AG04450 (cell line): ENCODE measurements around the gene ZDHHC21. TPM values are rescaled to one million over a fixed set of nuclear protein-coding genes. Genes with fewer than 3 reads are reported as not detected.

ENCODE experiments used
- CTCF ChIA-PET: fragments of 300-600, 350-600 bp; formaldehyde crosslinking; extraction: SDS; loops from one replicate; lab custom pipeline; 2022; ENCODE audit warnings: antibody characterized with exemption, inconsistent platforms; lab: Charles Lee
- POLR2A ChIA-PET: fragments of 350-600 bp; formaldehyde crosslinking; extraction: SDS; loops from one replicate; lab custom pipeline; 2021; ENCODE audit warnings: antibody characterized with exemption, inconsistent platforms; lab: Yijun Ruan, JAX
- DNase-seq: peaks from one replicate; pipeline ENCODE4 v3.0.0-alpha.2; 2011; ENCODE audit warnings: low read depth, low spot score
- H3K27ac ChIP-seq: one replicate; pipeline ENCODE4 v1.5.1; 2012; ENCODE audit warnings: low read depth, low read length, control low read depth
- H3K27me3 ChIP-seq: one replicate; pipeline ENCODE4 v1.6.0; 2012; ENCODE audit warnings: low read length; ENCODE audit not compliant: control insufficient read depth, insufficient read depth
- H3K4me3 ChIP-seq: 2 replicates; pipeline ENCODE4 v1.5.1; 2011; ENCODE audit warnings: mild to moderate bottlenecking, low read depth, low read length, control low read depth
- H3K9me3 ChIP-seq: 2 replicates; pipeline ENCODE4 v1.5.1; 2012; ENCODE audit warnings: low read length; ENCODE audit not compliant: control insufficient read depth, insufficient read depth
- CTCF ChIP-seq: IDR thresholded peaks from 2 replicates; pipeline ENCODE4 v1.5.1; 2011; ENCODE audit warnings: low read depth, low read length, control low read depth, inconsistent platforms
- polyA plus RNA-seq: library from polyadenylated mRNA; depleted of rRNA; stranded (reverse); fragments of >200 nt; gene quantifications from 2 replicates; pipeline ENCODE4 v1.2.3, GENCODE V29; 2011

The ZDHHC21 gene
- polyA plus RNA-seq, 1 experiment, result 6.6 TPM

DNA sequence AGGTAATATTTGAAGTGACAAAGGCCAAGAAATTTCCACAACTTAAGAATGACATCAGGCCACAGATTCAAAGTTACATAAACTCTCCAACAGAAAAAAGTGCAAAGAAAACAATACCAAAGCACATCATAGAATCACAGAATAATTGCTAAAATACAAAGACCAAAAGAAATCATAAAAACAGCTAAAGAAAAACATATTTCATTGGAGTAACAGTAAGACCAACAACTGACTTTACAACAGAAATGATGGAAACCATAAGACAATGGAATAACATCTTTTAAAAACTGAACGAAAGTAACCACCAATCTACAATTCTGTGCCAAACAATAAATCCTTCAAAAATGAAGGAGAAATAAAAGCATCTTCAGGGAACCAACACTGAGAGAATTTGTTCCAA is 38.3 kb downstream of the ZDHHC21 start:
- Histone ChIP-seq H3K27me3 (no peaks in the 10 kb centered on the region), H3K27ac (no peak overlapping the region), H3K4me3 (no peak overlapping the region), H3K9me3 (no peaks in the 10 kb centered on the region)
- no peak for TF ChIP-seq CTCF
- ChIA-PET CTCF (no interaction called here), POLR2A (no interaction called here)
- no peak for DNase-seq

DNA sequence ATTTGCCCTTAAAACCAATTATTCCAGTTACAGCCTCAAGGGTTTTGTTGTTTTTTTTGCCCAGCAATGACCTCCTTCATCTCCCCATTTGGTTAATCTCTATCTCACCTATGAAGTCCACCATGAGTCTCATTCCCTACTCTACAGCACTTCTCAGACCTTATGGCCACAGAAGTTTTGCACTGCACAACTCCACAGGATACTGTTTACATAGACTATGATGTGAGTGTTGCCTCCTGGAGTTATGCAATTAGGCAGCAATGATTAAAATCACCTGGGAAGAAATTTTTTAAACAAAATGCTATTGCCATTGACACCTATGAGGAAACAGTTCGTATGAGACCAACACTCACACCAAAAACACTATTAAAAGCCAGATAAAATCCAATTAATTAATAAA is 39.7 kb downstream of the ZDHHC21 start:
- Histone ChIP-seq H3K27ac (no peak overlapping the region), H3K4me3 (no peak overlapping the region), H3K27me3 (no peaks in the 10 kb centered on the region), H3K9me3 (no peaks in the 10 kb centered on the region)
- no peak for DNase-seq
- ChIA-PET POLR2A (no interaction called here), CTCF (interaction anchor here (0.6 to 2.8 kb wide), 14 partner anchors 9 to 219 kb away, joined by 3 to 45 read pairs (median 6); no protein-coding TSS in a partner anchor)
- no peak for TF ChIP-seq CTCF

GRCh38 chr9:14652729-14653377 is 40.4 kb downstream of the ZDHHC21 start:
- POLR2A ChIA-PET, result no interaction called here
- TF ChIP-seq CTCF, result peak; percentile 69
- no peaks in the 10 kb centered on the region for H3K9me3 ChIP-seq
- H3K4me3 ChIP-seq, result no peak overlapping the region
- no peak overlapping the region for H3K27ac ChIP-seq
- CTCF ChIA-PET, result interaction anchor here (0.6 to 2.8 kb wide), 21 partner anchors 8 to 219 kb away, joined by 3 to 45 read pairs (median 5); no protein-coding TSS in a partner anchor
- no peak for DNase-seq
- H3K27me3 ChIP-seq, result no peaks in the 10 kb centered on the region

DNA sequence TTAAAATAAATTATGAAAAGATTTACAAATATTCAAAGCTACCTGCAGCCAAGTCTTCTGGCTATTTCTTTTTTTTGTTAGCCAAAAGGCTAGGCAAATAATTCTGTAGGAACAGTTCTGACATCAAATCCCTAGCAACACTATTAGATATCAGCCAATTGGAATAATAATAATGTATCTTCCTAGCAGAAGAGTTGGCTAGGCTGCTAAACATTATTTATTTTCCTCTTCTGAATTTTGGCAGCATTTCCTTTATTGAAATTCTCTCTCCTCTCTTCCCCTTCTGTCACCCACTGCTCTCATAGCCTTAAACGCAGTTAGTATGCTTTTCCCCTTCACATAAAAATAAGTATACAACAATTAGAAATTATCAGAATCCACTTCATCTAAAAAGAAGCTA is 42.6 kb downstream of the ZDHHC21 start:
- Histone ChIP-seq H3K27me3 (no peaks in the 10 kb centered on the region), H3K4me3 (no peak overlapping the region), H3K9me3 (no peaks in the 10 kb centered on the region), H3K27ac (no peak overlapping the region)
- POLR2A ChIA-PET, result no interaction called here
- CTCF ChIA-PET, result interaction anchor here (5.3 kb wide), 1 partner anchor 10 kb away, joined by 49 read pairs; no protein-coding TSS in a partner anchor
- DNase-seq, result no peak
- no peak for TF ChIP-seq CTCF

DNA sequence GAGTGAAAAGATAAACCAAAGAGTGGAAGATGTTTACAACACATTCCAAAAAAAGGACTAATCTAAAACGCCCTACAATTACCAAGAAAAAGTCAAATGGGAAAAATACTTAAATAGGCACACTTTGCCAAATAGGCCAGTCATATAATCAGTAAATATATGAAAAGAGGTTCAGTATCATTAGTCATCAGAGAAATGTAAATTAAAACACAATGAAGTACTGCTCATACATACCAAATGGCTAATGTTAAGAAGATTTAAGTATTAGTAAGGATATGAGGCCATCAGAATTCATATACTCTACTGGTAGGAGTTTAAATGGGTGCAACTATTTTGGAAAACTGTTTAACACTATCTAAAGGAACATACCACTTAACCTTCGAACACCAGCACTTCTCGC is 47.6 kb downstream of the ZDHHC21 start:
- ChIA-PET POLR2A (no interaction called here), CTCF (no interaction called here)
- Histone ChIP-seq H3K4me3 (no peak overlapping the region), H3K27me3 (no peaks in the 10 kb centered on the region), H3K9me3 (no peaks in the 10 kb centered on the region), H3K27ac (no peak overlapping the region)
- no peak for TF ChIP-seq CTCF
- DNase-seq, result peak; percentile 2
